ENCODE results near the gene KREMEN2.

DNA sequence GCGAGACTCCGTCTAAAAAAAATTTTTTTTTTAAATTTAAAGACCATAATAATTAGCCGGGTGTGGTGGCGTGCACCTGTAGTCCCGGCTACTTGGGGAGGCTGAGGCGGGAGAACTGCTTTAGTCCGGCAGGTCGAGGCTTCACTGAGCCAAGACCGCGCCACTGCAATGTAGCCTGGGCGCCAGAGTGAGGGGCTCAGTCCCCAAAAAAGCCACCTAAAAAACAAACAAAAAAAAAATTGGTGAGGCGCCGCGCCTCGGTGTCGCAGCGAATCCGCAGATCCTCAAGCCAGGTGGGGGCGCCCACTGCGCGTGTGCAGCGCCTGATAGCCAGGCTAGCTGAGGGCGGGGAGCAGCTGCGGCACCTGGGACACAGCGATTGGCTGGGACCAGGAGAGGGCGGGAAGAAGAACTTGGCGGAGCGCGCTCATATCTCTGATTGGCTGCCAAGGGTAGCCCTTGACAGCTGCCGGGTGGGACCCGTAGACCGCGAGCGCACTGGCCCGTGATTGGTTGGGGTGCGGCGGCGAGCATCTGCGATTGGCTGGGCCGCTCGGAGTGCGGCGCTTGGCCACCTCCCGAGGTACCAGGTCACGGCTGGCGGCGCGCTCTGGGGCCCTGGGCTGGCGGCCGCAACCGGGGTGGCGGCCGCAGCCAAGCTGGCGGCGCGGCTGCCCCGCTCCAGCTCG lies 39.7 kb downstream of the KREMEN2 start:
- no peak for TF ChIP-seq POLR2A (IDR thresholded peaks at IDR 0.05; ENCODE audit: extremely low read depth, insufficient read length)
- TF ChIP-seq, protein P1, sequence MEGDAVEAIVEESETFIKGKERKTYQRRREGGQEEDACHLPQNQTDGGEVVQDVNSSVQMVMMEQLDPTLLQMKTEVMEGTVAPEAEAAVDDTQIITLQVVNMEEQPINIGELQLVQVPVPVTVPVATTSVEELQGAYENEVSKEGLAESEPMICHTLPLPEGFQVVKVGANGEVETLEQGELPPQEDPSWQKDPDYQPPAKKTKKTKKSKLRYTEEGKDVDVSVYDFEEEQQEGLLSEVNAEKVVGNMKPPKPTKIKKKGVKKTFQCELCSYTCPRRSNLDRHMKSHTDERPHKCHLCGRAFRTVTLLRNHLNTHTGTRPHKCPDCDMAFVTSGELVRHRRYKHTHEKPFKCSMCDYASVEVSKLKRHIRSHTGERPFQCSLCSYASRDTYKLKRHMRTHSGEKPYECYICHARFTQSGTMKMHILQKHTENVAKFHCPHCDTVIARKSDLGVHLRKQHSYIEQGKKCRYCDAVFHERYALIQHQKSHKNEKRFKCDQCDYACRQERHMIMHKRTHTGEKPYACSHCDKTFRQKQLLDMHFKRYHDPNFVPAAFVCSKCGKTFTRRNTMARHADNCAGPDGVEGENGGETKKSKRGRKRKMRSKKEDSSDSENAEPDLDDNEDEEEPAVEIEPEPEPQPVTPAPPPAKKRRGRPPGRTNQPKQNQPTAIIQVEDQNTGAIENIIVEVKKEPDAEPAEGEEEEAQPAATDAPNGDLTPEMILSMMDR (IDR thresholded peaks at IDR 0.05; ENCODE audit: low read depth, low read length), result peak; percentile 33
- TF ChIP-seq MYC (IDR thresholded peaks at IDR 0.05; ENCODE audit: low read depth, low read length), result no peak

All from NB4 (cell line).